ENCODE data around the gene METTL8. TPM values are rescaled to one million over a fixed set of nuclear protein-coding genes. Genes with fewer than 3 reads are reported as not detected.

METTL8 gene
- total and polyA plus RNA-seq, 8 donors, result 13.8 to 19.2 (median 15.2) TPM

- ATAC-seq, result no peak
- no peaks in the 10 kb centered on the region for H3K9me3 ChIP-seq
- H3K36me3 ChIP-seq, result no peaks in the 10 kb centered on the region
- no peak for TF ChIP-seq CTCF (IDR thresholded peaks at IDR 0.05)
- no peak overlapping the region for H3K27ac ChIP-seq
- intact Hi-C loops (cut with DNase I), result no loop called here
- DNase-seq, result no peak
- no peaks in the 10 kb centered on the region for H3K27me3 ChIP-seq
- H3K4me3 ChIP-seq, result no peak overlapping the region
- no peaks in the 10 kb centered on the region for H3K4me1 ChIP-seq
Observed at GRCh38 chr2:171320208-171320621, 113.6 kb downstream of the METTL8 start.

- ATAC-seq (no peak), DNase-seq (no peak)
- TF ChIP-seq CTCF (IDR thresholded peaks at IDR 0.05), result no peak
- H3K4me3 ChIP-seq, result no peak overlapping the region
- no peaks in the 10 kb centered on the region for H3K27me3 ChIP-seq
- no peaks in the 10 kb centered on the region for H3K36me3 ChIP-seq
- no peak overlapping the region for H3K27ac ChIP-seq
- intact Hi-C loops (cut with DNase I), result no loop called here
- no peaks in the 10 kb centered on the region for H3K9me3 ChIP-seq
- no peaks in the 10 kb centered on the region for H3K4me1 ChIP-seq
Observed at GRCh38 chr2:171319164-171319810, 114.5 kb downstream of the METTL8 start.

- Histone ChIP-seq H3K27me3 (no peaks in the 10 kb centered on the region), H3K27ac (no peak overlapping the region), H3K9me3 (no peaks in the 10 kb centered on the region), H3K36me3 (no peaks in the 10 kb centered on the region), H3K4me3 (no peak overlapping the region), H3K4me1 (no peaks in the 10 kb centered on the region)
- intact Hi-C loops (cut with DNase I), result no loop called here
- DNase-seq, result peak in 1 of 4 donors; percentile 37
- no peak for TF ChIP-seq CTCF (IDR thresholded peaks at IDR 0.05)
- peak; percentile 69 for ATAC-seq
Observed at GRCh38 chr2:171318463-171318934, 115.3 kb downstream of the METTL8 start.

- H3K36me3 ChIP-seq, result no peaks in the 10 kb centered on the region
- H3K4me1 ChIP-seq, result no peaks in the 10 kb centered on the region
- peaks cover 0 to under 1% of the 10 kb centered on the region in 2 donors for H3K9me3 ChIP-seq
- H3K4me3 ChIP-seq, result no peak overlapping the region
- intact Hi-C loops (cut with DNase I), result no loop called here
- peak; percentile 36 for ATAC-seq
- no peak overlapping the region for H3K27ac ChIP-seq
- TF ChIP-seq CTCF (IDR thresholded peaks at IDR 0.05), result no peak
- DNase-seq, result peak in 1 of 4 donors; percentile 5
- no peaks in the 10 kb centered on the region for H3K27me3 ChIP-seq
Observed at GRCh38 chr2:171317492-171318125, 116.2 kb downstream of the METTL8 start.

- Histone ChIP-seq H3K4me3 (no peak overlapping the region), H3K27me3 (no peaks in the 10 kb centered on the region), H3K4me1 (no peaks in the 10 kb centered on the region), H3K9me3 (peaks cover 0 to 9% of the 10 kb centered on the region in 2 donors), H3K36me3 (no peaks in the 10 kb centered on the region), H3K27ac (no peak overlapping the region)
- ATAC-seq, result no peak
- no peak for DNase-seq
- intact Hi-C loops (cut with DNase I), result no loop called here
- TF ChIP-seq CTCF (IDR thresholded peaks at IDR 0.05), result no peak
Observed at GRCh38 chr2:171316755-171317337, 116.9 kb downstream of the METTL8 start.
